IPS-11a (cell line): ENCODE data around the gene TUBB2B.

Experiments
- H3K4me3 ChIP-seq: one replicate; pipeline ENCODE4 v1.5.1; 2013; ENCODE audit warnings: low read depth, low read length, control low read depth

TUBB2B gene

DNA sequence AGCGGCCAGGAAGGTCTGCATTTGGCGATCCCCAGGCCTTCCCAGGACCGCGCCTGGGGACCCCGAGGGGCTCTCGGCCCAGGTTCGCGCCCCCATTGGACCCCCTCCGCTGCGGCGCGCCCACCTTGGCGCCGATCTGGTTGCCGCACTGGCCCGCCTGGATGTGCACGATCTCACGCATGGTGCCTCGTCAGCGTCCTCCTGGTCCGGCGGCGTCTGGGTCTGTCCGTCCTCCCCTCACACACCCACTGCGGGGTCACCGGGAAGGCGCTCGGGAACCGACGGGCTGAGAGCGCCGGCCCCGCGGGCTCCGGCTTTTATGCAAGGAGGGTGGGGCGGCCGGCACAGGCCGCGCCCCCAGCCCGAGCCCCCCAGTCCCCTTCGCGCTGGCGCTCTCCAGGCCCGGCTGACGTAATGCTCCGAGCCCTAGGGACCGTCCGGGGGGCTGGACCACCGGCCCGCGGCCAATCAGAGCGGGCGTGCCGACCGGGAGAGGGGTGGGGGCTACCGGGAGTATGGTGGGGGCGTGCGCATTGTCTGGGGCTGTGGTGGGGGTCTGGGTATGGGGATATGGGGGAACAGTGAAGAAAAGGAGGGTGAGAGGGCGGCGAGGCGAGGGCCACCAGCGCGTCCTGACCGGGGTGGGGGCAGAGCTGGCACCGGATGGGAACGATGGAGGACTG is at the start of gene TUBB2B:
TUBB2B (minus strand) TSS at position 291 of the 683 bp plus-strand sequence; CDS start at position 181, 110 bp downstream.
- H3K4me3 ChIP-seq: peak within 1 kb of the TSS; percentile 90

DNA sequence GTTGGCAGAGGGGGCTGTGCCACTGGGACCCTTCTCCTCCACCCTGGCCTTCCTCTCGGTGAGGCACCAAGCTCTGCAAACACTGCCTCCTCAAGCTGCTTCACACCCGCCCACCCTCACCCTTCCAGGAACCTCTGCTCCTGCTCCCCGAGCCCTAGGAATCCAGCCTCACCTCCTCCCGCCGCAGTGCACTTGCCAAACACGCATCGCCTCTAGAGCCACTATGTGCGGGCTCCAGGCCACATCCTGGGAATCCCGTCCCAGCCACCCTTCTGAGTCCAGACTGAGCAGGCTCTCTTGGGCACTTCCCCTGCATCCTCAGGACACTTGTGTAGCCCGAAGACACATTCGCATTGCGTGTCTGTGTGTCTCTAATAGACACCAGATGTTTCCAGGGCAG is 49.8 kb upstream of the TUBB2B start:
- H3K4me3 ChIP-seq: no peak overlapping the region

DNA sequence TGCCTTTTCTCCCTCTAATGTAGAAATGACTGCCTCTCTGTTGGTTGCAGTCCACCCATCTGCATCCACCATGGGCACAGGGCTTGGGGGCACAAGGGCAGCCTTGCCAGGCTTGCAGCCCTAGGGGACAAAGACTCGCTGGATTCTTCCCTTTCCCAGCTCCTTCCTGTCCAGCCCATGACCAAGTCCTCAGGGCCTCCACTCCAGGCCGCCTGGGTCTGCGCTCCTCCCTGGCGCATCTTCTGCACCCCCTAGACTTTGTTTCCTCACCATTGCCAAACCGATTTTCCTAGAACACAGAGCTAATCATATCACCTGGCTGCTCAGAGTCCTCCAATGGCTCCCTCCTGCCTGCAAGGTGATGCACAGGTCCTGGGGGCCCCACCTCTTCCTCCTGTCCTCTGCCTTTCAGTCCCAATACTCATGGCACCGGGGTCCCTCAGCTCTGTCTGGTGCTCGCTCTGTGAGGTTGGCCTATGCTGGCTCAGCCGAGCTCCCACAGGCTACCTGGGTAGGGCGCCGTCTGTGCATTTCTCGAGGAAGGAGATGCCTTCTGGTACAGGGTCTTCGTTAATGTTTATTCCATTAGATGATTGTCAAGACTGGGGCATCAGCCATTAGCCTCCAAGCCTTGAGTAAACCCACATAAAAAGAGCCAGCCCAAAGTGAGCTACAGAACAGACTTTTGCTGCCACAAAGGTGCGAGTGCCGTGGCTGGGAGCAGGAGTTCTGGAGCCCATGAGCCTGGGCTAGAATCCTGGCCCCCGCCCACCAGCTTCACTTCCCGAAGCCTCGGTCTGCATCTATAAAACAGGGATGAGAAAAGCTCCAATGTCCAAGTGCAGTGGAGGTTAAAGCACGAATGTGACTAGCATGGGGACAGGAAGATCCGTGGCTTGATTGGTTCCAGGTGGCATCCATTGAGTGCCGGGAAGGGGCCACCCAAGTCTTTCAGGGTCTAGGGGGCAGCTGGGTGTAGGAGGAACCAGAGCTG is 49.0 kb upstream of the TUBB2B start:
- H3K4me3 ChIP-seq: no peak overlapping the region

DNA sequence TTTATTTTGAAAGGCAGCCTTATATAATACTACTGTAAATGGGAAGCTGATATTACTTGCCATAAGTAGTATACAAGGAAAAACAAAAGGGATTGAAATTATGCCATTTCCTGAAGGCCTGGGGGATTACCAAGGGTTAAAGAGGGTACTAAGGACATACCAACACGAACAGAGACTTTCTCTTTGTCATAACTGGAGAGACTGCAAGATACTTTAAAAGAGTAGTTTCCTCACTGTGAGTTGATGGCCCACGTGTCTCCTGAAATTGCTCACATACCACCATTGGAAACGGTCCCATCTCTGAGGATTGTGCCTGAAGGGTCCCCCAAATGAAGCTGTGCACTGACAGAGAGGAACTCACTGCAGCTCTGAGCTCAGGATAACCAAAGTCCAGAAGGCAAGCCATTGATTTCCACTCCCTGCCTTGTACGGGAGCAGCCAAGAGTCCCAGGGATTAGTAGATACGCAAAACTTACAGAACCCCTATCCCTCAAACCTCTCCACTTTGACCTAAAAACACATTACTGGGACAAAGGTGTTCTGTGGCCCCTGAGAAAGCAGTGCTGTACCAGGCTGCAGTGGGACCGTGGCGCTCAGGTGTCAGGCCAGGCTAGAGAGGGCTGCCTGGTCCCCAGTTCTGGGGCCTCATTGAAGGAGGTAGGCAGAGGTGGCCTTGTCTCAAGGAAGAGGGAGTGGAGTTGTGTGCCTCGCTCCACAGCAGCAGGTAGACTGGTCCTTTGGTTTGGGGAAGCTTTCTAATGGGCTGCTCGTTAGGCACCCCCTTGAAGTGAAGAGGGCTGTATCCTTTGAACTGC is 46.5 kb upstream of the TUBB2B start:
- H3K4me3 ChIP-seq: no peak overlapping the region

GRCh38 chr6:3272911-3273547 is 45.6 kb upstream of the TUBB2B start:
- no peak overlapping the region for H3K4me3 ChIP-seq

GRCh38 chr6:3271756-3272155 is 44.3 kb upstream of the TUBB2B start:
- H3K4me3 ChIP-seq: no peak overlapping the region

GRCh38 chr6:3270258-3270657 is 42.8 kb upstream of the TUBB2B start:
- H3K4me3 ChIP-seq: no peak overlapping the region

DNA sequence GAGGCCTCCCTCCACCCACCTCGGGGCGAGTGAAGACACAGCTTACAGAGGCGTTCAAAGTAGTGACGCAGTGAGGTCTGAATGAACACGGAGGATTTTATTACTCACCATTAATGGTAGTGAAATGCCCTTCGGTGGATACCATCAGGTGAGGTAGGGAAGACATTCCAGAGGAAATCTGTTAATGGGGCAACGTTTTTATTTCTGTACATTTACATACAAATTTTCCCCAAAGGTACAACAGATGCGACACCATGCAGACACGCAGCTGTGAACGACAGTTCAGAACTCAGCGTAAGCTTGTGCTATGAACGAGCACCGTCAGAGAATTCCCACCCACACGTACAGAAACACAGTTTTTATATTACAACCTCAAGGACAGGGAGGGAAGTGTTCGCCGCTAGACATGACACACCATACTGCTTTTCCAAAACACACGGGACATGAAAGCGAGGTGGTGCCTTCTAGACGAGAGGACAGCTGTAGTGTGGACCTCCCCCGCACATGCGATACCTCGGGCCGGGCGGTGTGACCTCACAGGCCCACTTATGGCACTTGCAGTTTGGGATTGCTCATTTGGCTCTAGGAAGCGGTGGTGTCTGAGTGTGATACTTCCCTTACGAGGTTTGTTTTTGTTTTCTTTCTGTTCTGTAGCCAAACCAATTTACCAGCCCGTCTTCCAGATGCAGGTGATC is 42.0 kb upstream of the TUBB2B start:
- no peak overlapping the region for H3K4me3 ChIP-seq

GRCh38 chr6:3268680-3269079 is 41.2 kb upstream of the TUBB2B start:
- H3K4me3 ChIP-seq: no peak overlapping the region

DNA sequence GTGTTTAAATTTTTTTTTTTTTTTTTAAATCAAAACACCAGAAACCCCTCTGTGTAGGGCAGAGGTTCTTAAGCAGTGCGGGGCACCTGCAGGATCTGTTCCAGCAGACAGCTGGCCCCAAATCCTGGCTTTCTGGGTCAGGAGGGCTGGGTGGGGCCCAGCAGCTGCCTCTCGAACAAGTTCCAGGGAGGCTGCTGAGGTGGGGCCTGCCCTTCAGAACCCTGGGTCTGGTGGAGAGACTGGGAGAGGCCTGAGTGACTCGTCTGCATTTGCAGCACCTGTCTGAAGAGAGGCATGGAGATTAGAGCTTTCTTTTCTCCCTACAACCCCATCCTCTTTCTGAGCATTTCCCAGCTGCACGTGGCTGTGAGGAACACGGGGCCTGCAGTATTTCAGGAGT is 39.7 kb upstream of the TUBB2B start:
- H3K4me3 ChIP-seq: no peak overlapping the region

GRCh38 chr6:3266170-3266569 is 38.7 kb upstream of the TUBB2B start:
- H3K4me3 ChIP-seq: no peak overlapping the region

- no peak overlapping the region for H3K4me3 ChIP-seq
Observed at GRCh38 chr6:3265671-3266070, 38.2 kb upstream of the TUBB2B start.

- no peak overlapping the region for H3K4me3 ChIP-seq
Observed at GRCh38 chr6:3264356-3264755, 36.9 kb upstream of the TUBB2B start.

DNA sequence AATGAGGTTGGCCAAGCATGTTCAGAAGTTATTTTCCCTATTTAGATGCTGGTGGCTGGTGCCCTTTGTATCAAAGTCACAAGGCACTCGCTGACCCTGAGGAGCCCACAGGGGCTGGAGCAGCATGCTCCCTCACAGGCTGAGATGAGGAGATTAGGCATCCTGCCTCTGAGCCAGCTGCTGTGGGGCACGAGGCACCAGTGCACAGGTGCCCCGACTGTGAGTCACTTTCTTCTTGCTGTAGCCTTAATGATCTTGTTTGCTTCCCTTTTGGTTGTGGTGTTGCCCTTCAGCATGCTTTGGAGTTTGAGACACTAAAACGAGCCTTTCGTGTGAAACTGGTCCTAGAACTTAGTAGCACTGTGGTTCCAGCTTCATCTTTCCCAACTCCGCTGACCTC is 35.6 kb upstream of the TUBB2B start:
- H3K4me3 ChIP-seq: no peak overlapping the region

- H3K4me3 ChIP-seq: no peak overlapping the region
Observed at GRCh38 chr6:3261921-3262320, 34.5 kb upstream of the TUBB2B start.

DNA sequence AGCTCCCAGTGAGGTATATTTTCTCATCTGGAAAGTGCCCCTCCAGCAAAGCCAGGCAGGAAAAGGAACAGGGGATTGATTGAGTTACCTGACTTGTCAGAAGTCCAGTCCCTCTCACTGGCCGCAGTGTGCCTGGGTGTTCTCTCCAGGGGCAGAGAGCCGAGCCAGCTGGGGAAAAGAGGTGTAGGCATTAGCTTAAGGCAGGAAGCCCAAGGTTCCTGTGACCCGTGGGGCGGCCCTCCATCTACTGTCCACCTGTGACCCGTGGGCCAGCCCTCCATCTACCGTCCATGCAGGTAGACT is 34.0 kb upstream of the TUBB2B start:
- no peak overlapping the region for H3K4me3 ChIP-seq

GRCh38 chr6:3260772-3261517 is 33.5 kb upstream of the TUBB2B start:
- no peak overlapping the region for H3K4me3 ChIP-seq

- H3K4me3 ChIP-seq: no peak overlapping the region
Observed at GRCh38 chr6:3260296-3260695, 32.8 kb upstream of the TUBB2B start.

- peak overlapping the region; percentile 94 for H3K4me3 ChIP-seq
Observed at GRCh38 chr6:3259491-3259958, 32.1 kb upstream of the TUBB2B start.
